Smooth muscle cell (in vitro differentiated cells): ENCODE results near the gene FKBP10. TPM values are rescaled to one million over a fixed set of nuclear protein-coding genes. Genes with fewer than 3 reads are reported as not detected.
"Not testable (repeated sequence)": the region's sequence is repeated elsewhere in the genome, so short reads cannot be mapped to it uniquely, and the experiment has no call there.

Source experiments
- DNase-seq: peaks from one replicate; lab custom pipeline; 2025; ENCODE audit not compliant: unreplicated experiment; lab: John Stamatoyannopoulos, UW
- H2AFZ ChIP-seq: fragments of 200-600 bp; sonication (generic); 2 replicates; pipeline ENCODE4 v1.6.0; 2016; ENCODE audit warnings: antibody characterized with exemption, low read depth, mild to moderate bottlenecking
- H3F3A ChIP-seq: fragments of 200-600 bp; sonication (generic); 2 replicates; pipeline ENCODE4 v1.6.0; 2017; ENCODE audit warnings: antibody characterized with exemption, low read depth
- H3K27ac ChIP-seq: fragments of 200-600 bp; sonication (generic); 2 replicates; pipeline ENCODE4 v1.5.1; 2016; ENCODE audit warnings: low read depth, mild to moderate bottlenecking
- H3K27me3 ChIP-seq: fragments of 200-600 bp; sonication (generic); 2 replicates; pipeline ENCODE4 v1.6.1; 2016; ENCODE audit warnings: low read depth, mild to moderate bottlenecking
- H3K36me3 ChIP-seq: fragments of 200-600 bp; sonication (generic); 2 replicates; pipeline ENCODE4 v1.5.1; 2016; ENCODE audit warnings: low read depth
- H3K4me1 ChIP-seq: fragments of 200-600 bp; sonication (generic); 2 replicates; pipeline ENCODE4 v1.5.1; 2016; ENCODE audit warnings: low read depth
- H3K4me2 ChIP-seq: fragments of 200-600 bp; sonication (generic); 2 replicates; pipeline ENCODE4 v1.6.0; 2016; ENCODE audit warnings: mild to moderate bottlenecking
- H3K4me3 ChIP-seq: fragments of 200-600 bp; sonication (generic); 2 replicates; pipeline ENCODE4 v1.5.1; 2016; ENCODE audit warnings: mild to moderate bottlenecking
- H3K79me2 ChIP-seq: fragments of 200-600 bp; sonication (generic); 2 replicates; pipeline ENCODE4 v1.6.0; 2016; ENCODE audit warnings: low read depth, mild to moderate bottlenecking
- H3K9ac ChIP-seq: fragments of 200-600 bp; sonication (generic); 2 replicates; pipeline ENCODE4 v1.6.0; 2016; ENCODE audit warnings: low read depth
- H3K9me3 ChIP-seq: fragments of 200-600 bp; sonication (generic); replicated peaks from 2 replicates; pipeline ENCODE4 v1.5.1; 2016; ENCODE audit warnings: low read depth
- H4K20me1 ChIP-seq: fragments of 200-600 bp; sonication (generic); 2 replicates; pipeline ENCODE4 v1.6.0; 2016; ENCODE audit warnings: low read depth
- WGBS: methylation state at CpG from one replicate; pipeline ENCODE4 v1.1.7; 2016; ENCODE audit warnings: low lambda C conversion rate; 5-methylcytosine and 5-hydroxymethylcytosine counted together
- polyA plus RNA-seq: library from polyadenylated mRNA; unstranded; fragments of >200 nt; fragmentation: Nextera tagmentation; extraction: Ambion mirVana; gene quantifications from 2 replicates; pipeline ENCODE4 v1.2.1, GENCODE V29; 2016
- total RNA-seq: library from RNA; depleted of rRNA; stranded (reverse); fragments of >200 nt; gene quantifications from 2 replicates; pipeline ENCODE4 v1.2.3, GENCODE V29; 2014
- TF ChIP-seq, protein P1 (sequence below): fragments of 200-600 bp; sonication (generic); IDR thresholded peaks from 2 replicates; pipeline ENCODE4 v1.5.1; 2017; ENCODE audit warnings: borderline replicate concordance, mild to moderate bottlenecking, antibody characterized with exemption; ENCODE audit not compliant: insufficient read depth, poor library complexity, severe bottlenecking

The FKBP10 gene
- total and polyA plus RNA-seq, 2 experiments from 2014 or later, result 289 to 603 TPM

DNA sequence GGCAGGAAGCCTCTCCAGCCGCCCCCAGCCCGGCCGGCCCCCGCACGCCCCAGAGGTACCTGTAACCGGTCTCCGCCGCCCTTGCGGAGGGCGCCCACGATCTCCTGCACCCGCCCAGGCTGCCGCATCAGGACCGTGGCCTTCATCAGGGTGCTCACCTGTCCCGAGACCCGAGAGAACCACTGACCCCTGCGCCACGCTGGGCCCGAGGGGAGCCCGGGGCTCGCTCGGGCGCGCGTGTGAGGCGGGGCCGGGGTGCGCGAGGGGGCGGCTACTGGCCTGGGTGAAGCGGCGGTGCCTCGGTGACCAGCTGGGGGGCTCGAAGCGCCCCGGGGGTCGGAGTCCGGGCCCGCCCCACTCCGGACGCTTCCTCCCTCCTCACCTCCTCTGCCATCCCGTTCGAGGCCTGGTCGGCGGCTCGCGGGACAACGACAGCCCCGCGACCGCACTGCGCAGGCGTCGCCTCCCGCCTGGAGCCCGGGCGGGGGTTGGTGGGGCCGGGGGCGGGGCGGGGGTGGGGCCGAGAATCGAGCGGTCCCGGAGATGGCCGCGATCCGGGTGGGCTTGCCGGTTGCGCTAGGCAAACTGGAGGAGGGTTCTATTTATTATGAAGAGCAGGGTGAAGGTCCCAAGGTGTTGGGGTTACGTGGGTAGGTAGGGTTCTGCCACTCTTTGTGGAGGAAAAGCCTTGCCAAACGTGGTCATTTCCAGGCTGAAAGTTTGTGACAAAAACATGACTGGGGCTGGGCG lies 23.2 kb downstream of the FKBP10 start, which contains the start of gene NT5C3B:
Gene NT5C3B, minus strand, starts transcription at position 433 of the 750 bp plus-strand sequence. Its CDS starts 39 bp downstream, at position 394.
- Histone ChIP-seq H3K9me3 (no peaks in the 10 kb centered on the region), H3K79me2 (peaks cover 8% of the 10 kb centered on the region), H3F3A (no peaks in the 10 kb centered on the region), H2AFZ (peak within 1 kb of the TSS; percentile 93), H4K20me1 (no peaks in the 10 kb centered on the region), H3K27me3 (no peaks in the 10 kb centered on the region), H3K9ac (peak within 1 kb of the TSS; percentile 66), H3K4me3 (peak within 1 kb of the TSS; percentile 94), H3K4me1 (peaks cover 11% of the 10 kb centered on the region), H3K36me3 (no peaks in the 10 kb centered on the region), H3K4me2 (peak within 1 kb of the TSS; percentile 99), H3K27ac (no peak within 1 kb of the TSS)
- WGBS, result 5% methylated on average over 27 of the region's 72 CpGs
- DNase-seq, result peak; percentile 13
- TF ChIP-seq, protein P1, sequence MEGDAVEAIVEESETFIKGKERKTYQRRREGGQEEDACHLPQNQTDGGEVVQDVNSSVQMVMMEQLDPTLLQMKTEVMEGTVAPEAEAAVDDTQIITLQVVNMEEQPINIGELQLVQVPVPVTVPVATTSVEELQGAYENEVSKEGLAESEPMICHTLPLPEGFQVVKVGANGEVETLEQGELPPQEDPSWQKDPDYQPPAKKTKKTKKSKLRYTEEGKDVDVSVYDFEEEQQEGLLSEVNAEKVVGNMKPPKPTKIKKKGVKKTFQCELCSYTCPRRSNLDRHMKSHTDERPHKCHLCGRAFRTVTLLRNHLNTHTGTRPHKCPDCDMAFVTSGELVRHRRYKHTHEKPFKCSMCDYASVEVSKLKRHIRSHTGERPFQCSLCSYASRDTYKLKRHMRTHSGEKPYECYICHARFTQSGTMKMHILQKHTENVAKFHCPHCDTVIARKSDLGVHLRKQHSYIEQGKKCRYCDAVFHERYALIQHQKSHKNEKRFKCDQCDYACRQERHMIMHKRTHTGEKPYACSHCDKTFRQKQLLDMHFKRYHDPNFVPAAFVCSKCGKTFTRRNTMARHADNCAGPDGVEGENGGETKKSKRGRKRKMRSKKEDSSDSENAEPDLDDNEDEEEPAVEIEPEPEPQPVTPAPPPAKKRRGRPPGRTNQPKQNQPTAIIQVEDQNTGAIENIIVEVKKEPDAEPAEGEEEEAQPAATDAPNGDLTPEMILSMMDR, result no peak

DNA sequence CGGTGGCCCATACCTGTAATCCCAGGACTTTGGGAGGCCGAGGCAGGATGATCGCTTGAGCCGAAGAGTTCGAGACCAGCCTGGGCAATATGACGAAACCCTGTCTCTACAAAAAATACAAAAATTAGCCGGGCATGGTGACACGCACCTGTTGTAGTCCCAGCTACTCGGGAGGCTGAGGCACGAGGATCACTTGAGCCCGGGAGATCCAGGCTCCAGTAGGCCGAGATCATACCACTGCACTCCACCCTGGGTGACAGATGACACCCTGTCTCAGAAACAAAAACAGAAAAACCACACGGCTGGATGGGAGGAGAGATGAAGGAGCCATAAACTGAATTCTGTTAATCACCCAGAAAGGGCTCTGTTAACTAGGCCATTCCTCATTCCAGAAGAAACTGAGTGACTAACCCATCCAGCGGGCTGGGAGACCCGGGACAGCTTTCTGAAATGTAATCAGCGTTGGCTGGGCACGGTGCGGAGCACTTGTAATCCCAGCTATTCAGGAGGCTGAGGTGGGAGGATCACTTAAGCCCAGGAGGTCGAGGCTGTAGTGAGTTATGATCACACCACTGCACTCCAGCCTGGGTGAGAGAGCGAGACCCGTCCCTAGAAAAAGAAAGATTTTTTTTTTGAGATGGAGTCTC lies 23.9 kb downstream of the FKBP10 start:
- Histone ChIP-seq H3K36me3 (no peaks in the 10 kb centered on the region), H4K20me1 (no peaks in the 10 kb centered on the region), H3K4me3 (peak overlapping the region; percentile 94), H3K79me2 (peaks cover 8% of the 10 kb centered on the region), H3K9me3 (no peaks in the 10 kb centered on the region), H2AFZ (peak overlapping the region; percentile 93), H3K4me2 (peak overlapping the region; percentile 99), H3K9ac (no peak overlapping the region), H3K27me3 (no peaks in the 10 kb centered on the region), H3F3A (no peaks in the 10 kb centered on the region), H3K4me1 (peaks cover 11% of the 10 kb centered on the region), H3K27ac (no peak overlapping the region)
- no peak for DNase-seq
- WGBS, result 62% methylated on average over 21 of the region's 21 CpGs
- TF ChIP-seq, protein P1, result no peak

- H3K4me2 ChIP-seq, result peak within 1 kb of the TSS; percentile 99
- H3K4me3 ChIP-seq, result peak within 1 kb of the TSS; percentile 94
- H3K79me2 ChIP-seq, result peaks cover 8% of the 10 kb centered on the region
- H3F3A ChIP-seq, result no peaks in the 10 kb centered on the region
- H3K9ac ChIP-seq, result no peak within 1 kb of the TSS
- TF ChIP-seq, protein P1, result no peak
- no peak for DNase-seq
- H3K4me1 ChIP-seq, result peaks cover 11% of the 10 kb centered on the region
- H3K27me3 ChIP-seq, result no peaks in the 10 kb centered on the region
- H2AFZ ChIP-seq, result peak within 1 kb of the TSS; percentile 93
- WGBS, result 95% methylated on average over 15 of the region's 15 CpGs
- H3K27ac ChIP-seq, result no peak within 1 kb of the TSS
- H3K36me3 ChIP-seq, result no peaks in the 10 kb centered on the region
- H3K9me3 ChIP-seq, result no peaks in the 10 kb centered on the region
- no peaks in the 10 kb centered on the region for H4K20me1 ChIP-seq
Observed at GRCh38 chr17:41837761-41838538, 25.1 kb downstream of the FKBP10 start, which contains the start of gene KLHL10. Gene KLHL10 (plus strand): TSS chr17:41837825. CDS start chr17:41837933, 108 bp downstream.

GRCh38 chr17:41839448-41839847 lies 26.6 kb downstream of the FKBP10 start:
- not testable (repeated sequence) for H3F3A ChIP-seq, H2AFZ ChIP-seq, H3K9me3 ChIP-seq, H3K27ac ChIP-seq, H3K9ac ChIP-seq, DNase-seq, H3K79me2 ChIP-seq, H3K36me3 ChIP-seq, H4K20me1 ChIP-seq, H3K27me3 ChIP-seq, H3K4me3 ChIP-seq, H3K4me2 ChIP-seq
- 97% methylated on average over 2 of the region's 2 CpGs for WGBS
- H3K4me1 ChIP-seq, result peaks cover 11% of the 10 kb centered on the region

DNA sequence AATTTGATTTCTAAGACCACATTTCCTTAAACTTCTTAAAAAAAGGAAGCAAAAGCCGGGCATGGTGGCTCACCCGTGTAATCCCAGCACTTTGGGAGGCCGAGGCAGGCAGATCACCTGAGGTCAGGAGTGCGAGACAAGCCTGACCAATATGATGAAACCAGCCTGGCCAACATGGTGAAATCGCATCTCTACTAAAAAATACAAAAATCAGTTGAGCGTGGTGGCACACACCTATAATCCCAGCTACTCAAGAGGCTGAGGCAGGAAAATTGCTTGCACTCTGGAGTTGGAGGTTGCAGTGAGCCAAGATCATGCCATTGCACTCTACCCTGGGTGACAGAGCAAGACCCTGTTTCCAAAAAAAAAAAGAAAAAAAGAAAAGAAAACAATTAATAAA lies 28.0 kb downstream of the FKBP10 start:
- not testable (repeated sequence) for H4K20me1 ChIP-seq, H3K79me2 ChIP-seq, H3K4me3 ChIP-seq, H3K36me3 ChIP-seq, H3K4me1 ChIP-seq, H3F3A ChIP-seq, H2AFZ ChIP-seq, H3K9ac ChIP-seq, H3K9me3 ChIP-seq, H3K4me2 ChIP-seq, H3K27ac ChIP-seq, DNase-seq, H3K27me3 ChIP-seq
- WGBS, result 92% methylated on average over 6 of the region's 6 CpGs
